GM23248 (cell line): ENCODE data around the gene NCL.

Experiments used
- EZH2 ChIP-seq: fragments of 200-600 bp; sonication (generic); IDR thresholded peaks from 2 replicates; pipeline ENCODE4 v1.6.1; 2018; ENCODE audit warnings: antibody characterized with exemption, mild to moderate bottlenecking; ENCODE audit not compliant: insufficient read depth, poor library complexity, severe bottlenecking
- EZH2phosphoT487 ChIP-seq: fragments of 200-600 bp; sonication (generic); IDR thresholded peaks from 2 replicates; pipeline ENCODE4 v1.6.1; 2018; ENCODE audit warnings: antibody characterized with exemption, moderate library complexity, mild to moderate bottlenecking, low read depth; ENCODE audit not compliant: insufficient read depth

- TF ChIP-seq EZH2 (no peak), EZH2phosphoT487 (no peak)
Observed at GRCh38 chr2:231461516-231461971, 2.7 kb downstream of the NCL start.
